Uterus (tissue), 2 donors: ENCODE measurements around the gene ERI3.

ENCODE experiments used
- POLR2A ChIP-seq, 2 donors: fragments of 450-650 bp; IDR thresholded peaks; one replicate each; pipeline ENCODE4 v1.6.1; 2016; ENCODE audit warnings: antibody characterized with exemption in 2 of 2, mild to moderate bottlenecking in 1 of 2, moderate library complexity in 1 of 2
- TF ChIP-seq, protein P1 (sequence below), 4 experiments: fragments of 200-600 bp in 2 of 4; fragments of 450-650 bp in 2 of 4; sonication (generic) in 2 of 4; IDR thresholded peaks; one replicate each; pipeline ENCODE4 v1.5.1; 2016 to 2019; ENCODE audit warnings: antibody characterized with exemption in 4 of 4, mild to moderate bottlenecking in 2 of 4, moderate library complexity in 1 of 4

DNA sequence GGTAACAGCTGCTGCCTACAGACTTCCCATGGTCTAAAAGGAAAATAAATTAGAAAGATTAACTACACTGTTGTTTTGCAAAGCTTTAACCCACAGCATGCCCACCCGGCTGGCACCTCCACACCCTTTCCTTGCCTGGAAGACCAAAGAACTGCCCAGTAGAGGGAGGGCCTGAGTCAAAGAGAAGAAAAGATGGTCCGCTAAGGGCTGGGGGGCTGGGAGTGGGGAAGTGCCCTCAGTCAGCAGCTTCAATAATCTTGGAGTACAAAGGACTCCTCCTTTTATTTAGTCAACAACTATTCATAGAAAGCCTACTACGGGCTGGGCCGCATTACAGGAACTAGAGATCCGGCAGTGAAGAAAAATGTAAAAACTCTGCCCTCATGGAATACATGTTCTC, 40.6 kb downstream of the ERI3 start:
- TF ChIP-seq, protein P1, sequence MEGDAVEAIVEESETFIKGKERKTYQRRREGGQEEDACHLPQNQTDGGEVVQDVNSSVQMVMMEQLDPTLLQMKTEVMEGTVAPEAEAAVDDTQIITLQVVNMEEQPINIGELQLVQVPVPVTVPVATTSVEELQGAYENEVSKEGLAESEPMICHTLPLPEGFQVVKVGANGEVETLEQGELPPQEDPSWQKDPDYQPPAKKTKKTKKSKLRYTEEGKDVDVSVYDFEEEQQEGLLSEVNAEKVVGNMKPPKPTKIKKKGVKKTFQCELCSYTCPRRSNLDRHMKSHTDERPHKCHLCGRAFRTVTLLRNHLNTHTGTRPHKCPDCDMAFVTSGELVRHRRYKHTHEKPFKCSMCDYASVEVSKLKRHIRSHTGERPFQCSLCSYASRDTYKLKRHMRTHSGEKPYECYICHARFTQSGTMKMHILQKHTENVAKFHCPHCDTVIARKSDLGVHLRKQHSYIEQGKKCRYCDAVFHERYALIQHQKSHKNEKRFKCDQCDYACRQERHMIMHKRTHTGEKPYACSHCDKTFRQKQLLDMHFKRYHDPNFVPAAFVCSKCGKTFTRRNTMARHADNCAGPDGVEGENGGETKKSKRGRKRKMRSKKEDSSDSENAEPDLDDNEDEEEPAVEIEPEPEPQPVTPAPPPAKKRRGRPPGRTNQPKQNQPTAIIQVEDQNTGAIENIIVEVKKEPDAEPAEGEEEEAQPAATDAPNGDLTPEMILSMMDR (IDR thresholded peaks at IDR 0.05), result no peak
- no peak for TF ChIP-seq POLR2A (IDR thresholded peaks at IDR 0.05)
